GM12873 (cell line): ENCODE results near the gene SDE2.

Source experiments
- TF ChIP-seq, protein P1 (sequence below): IDR thresholded peaks from 2 replicates; pipeline ENCODE4 v1.5.1; 2012; ENCODE audit warnings: low read depth, mild to moderate bottlenecking, moderate library complexity, low read length, control low read depth; ENCODE audit not compliant: insufficient read depth; ENCODE audit errors: missing control alignments

Gene SDE2

DNA sequence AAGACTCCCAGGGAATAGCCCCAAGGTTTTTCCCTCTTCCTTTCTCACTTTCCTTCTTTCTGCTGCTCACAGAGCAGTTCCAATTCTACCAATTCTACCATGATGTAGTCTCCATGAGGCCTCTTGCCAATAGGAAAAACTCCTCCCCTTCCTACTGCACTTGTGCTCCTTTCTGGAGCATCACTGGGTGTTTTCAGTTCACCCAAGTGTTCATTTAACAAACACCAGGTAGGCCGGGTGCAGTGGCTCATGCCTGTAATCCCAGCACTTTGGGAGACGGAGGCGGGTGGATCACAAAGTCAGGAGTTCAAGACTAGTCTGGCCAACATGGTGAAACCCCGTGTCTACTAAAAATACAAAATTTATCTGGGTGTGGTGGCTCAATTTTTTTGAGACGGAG, 36.8 kb upstream of the SDE2 start:
- TF ChIP-seq, protein P1, sequence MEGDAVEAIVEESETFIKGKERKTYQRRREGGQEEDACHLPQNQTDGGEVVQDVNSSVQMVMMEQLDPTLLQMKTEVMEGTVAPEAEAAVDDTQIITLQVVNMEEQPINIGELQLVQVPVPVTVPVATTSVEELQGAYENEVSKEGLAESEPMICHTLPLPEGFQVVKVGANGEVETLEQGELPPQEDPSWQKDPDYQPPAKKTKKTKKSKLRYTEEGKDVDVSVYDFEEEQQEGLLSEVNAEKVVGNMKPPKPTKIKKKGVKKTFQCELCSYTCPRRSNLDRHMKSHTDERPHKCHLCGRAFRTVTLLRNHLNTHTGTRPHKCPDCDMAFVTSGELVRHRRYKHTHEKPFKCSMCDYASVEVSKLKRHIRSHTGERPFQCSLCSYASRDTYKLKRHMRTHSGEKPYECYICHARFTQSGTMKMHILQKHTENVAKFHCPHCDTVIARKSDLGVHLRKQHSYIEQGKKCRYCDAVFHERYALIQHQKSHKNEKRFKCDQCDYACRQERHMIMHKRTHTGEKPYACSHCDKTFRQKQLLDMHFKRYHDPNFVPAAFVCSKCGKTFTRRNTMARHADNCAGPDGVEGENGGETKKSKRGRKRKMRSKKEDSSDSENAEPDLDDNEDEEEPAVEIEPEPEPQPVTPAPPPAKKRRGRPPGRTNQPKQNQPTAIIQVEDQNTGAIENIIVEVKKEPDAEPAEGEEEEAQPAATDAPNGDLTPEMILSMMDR = no peak

DNA sequence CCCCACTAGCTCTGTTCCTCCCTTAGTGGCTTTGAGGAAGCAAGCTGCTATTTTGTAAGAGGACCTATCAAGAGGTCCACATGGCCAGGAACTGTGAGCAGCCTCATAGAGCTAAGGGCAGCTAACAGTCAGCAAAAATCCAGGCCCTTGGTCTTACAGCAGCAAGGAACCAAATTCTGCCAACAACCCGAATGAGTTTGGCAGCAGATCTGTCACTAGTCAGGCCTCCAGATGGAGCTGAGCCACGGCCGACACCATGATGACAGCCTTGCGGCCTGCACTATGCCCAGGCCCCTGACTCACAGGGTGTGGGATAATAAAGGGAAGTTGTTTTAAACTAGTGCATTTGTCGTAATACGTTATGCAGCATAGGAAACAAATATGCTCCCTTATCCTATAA, 35.3 kb upstream of the SDE2 start:
- TF ChIP-seq, protein P1 = no peak

DNA sequence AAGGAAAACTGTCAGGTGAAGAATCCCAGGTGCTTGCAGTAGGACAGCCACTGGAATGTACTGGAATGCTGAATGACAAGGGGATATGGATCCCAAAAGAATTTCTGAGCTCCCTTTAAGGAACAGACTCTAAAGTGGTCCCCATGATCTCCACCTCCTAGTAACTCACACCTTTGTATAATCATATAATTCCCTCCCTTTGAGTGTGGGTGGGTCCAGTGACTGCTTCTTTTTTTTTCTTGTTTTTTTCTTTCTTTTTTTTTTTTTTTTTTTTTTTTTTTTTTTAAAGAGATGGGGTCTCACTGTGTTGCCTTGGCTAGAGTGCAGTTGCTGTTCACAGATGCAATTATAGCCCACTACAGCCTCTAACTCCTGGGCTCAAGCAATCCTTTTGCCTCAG, 34.8 kb upstream of the SDE2 start:
- TF ChIP-seq, protein P1 = no peak

DNA sequence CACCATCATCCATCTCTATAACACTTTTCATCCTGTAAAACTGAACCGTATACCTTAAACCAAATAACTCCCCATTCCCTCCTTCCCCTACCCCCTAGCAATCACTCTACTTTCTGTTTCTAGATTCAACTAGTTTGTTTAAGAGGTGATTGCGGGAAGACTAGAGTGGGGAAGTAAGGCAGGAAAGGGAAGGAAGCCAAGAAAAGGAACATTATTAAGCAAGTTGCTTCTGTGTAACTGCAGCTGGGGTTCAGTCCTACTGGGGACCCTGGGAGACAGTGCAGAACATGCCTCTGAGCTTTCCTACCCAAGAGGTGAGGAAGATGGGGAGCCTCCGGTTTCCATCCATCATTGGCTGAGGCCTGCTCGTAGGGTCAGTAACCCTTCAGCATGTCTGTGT, 34.4 kb upstream of the SDE2 start:
- TF ChIP-seq, protein P1 = no peak

DNA sequence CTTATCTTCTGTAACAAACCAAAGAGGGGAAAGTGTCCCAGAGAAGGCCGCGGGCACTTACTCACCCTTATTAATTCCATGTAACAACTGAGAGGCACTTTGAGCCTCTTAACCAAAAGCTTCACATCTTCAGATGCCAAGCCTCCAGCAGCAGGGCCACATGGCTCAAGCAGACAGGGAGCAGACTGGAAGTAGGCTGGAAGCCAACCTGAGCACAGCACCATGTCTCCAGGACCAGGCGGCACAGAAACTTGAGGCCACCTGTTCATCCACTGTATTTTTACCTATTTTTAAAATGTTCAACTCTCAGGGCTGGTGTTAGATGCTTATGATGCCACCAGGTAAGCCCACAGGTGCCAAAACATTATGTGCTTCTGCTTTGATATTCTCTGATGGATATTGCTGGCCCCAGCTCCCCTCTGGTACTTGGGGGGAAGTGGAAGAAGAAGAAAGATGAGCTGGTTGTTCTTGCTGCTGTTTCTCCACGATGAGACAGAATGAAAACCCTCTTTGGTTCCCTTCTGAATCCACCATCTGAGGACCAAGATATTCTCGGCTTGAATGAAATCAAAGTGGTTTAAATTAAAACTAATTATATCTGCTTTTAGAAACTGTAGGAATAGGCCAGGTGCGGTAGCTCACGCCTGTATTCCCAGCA, 30.6 kb upstream of the SDE2 start:
- TF ChIP-seq, protein P1 = no peak

DNA sequence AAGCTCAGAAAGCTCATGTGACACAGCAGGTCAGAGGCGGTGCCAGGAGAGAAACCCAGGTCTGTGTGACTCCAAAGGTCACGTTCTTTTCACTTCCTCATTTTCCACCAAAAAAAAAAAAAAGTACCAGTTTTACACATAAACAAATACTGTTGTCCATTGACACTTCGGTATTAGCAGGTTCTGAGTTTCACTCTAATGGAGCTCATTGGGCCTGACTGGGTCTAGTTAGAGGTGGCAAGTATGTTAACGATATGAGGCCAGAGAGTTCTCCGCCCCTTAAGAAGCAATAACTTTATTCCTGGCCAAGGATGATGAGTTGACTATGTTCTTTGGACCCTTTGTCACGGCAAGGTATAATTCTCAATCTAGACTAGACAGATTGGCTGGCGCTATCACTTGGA, 30.0 kb upstream of the SDE2 start:
- TF ChIP-seq, protein P1 = no peak

DNA sequence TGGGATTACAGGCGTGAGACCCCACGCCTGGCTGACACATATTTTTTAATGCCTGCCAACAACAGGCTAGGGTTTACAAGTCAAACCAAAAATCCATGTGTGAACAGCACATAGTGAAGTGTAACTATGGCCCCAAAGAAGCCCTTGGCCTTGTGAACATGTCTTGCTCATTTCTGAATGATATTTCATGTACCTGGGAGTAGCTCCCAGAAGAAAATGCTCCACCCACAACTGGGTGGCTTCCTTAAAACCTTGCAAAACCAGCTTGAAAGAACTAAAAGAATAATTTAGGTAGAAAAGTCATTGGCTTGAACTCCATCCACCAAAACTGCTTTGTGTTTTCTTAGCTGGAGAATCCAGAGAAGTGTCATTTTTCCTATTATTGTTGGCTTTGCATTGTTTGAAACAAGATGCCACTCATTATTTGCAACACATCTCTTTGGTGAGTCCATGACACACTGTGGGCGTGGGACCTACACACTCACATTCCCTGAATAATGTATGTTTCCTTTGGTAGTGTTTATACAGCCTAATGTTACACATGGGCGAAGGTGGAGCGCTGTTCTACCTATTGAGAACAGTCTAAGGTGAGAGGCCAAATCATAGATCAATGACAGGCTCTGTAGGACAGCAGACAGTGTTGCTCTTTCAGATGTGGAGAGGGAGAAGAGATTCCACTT, 28.5 kb upstream of the SDE2 start:
- TF ChIP-seq, protein P1 = no peak
